Ovary (tissue), 3 donors: Measurements from ENCODE around the gene TMEM258.

Experiments
- CTCF ChIP-seq, 3 donors: fragments of 450-650 bp in 2 of 3; fragments of 200-600 bp in 1 of 3; IDR thresholded peaks; one replicate each; pipeline versions ENCODE4 v1.5.1 to v1.8.0; 2016 to 2022; ENCODE audit warnings: antibody characterized with exemption in 3 of 3, mild to moderate bottlenecking in 1 of 3
- POLR2A ChIP-seq: fragments of 450-650 bp; IDR thresholded peaks from one replicate; pipeline ENCODE4 v1.6.1; 2017; ENCODE audit warnings: antibody characterized with exemption, mild to moderate bottlenecking, moderate library complexity
- donor health status: DM: no; HTN: no; CAD: no.

DNA sequence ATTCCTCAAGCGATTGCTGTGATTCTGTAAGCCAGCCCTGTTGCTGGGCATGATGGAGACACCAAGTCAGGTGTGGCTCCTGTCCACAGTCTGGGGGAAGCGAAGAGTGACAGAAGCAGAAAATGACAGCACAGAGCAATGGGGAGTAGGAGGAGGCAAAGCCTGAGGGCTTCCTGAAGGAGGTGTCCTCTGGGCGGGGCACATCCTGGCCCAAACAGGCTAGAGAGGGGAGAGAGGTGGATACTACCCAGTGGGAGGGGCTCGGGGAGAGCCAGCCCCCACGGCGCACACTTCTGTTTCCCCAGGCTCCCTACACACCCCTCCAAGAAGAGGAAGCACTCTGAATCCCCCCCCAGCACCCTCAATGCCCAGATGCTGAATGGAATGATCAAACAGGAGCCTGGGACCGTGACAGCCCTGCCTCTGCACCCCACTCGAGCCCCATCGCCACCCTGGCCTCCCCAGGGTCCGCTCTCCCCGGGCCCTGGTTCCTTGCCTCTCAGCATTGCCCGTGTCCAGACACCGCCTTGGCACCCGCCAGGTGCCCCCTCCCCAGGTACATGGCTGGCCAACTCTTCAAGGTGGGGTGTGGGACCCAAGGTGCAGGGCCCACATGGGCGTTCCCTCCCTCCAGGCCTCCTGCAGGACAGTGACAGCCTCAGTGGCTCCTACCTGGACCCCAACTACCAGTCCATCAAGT, 21.1 kb downstream of the TMEM258 start:
- TF ChIP-seq CTCF (IDR thresholded peaks at IDR 0.05) (no peak), POLR2A (no peak)
